Bone marrow (tissue), 2 donors: ENCODE data around the gene TRIO.

ENCODE experiments used
- DNase-seq, 2 donors: peaks; one replicate each; lab custom pipeline; 2025; lab: John Stamatoyannopoulos, UW

Gene TRIO

DNA sequence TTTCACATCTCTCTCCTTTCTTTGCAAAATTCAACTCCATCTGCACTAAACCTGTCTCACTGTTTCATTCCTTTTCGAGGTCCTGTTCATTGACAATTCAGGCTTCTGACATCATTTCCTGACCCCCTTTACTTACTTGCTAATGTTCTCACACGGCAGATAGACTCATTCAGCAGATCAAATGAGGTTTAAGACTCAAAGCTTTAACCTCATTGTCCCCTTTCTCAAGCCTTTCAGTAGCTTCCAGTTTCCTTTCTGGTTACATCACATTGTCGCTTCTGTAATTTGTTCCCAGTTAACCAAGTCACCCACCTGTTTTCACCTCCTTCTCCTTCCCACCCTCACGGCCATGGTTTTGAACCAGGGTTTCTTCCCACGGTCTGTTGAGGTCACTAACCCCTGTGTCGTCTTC lies 295.1 kb downstream of the TRIO start:
- DNase-seq: no peak

DNA sequence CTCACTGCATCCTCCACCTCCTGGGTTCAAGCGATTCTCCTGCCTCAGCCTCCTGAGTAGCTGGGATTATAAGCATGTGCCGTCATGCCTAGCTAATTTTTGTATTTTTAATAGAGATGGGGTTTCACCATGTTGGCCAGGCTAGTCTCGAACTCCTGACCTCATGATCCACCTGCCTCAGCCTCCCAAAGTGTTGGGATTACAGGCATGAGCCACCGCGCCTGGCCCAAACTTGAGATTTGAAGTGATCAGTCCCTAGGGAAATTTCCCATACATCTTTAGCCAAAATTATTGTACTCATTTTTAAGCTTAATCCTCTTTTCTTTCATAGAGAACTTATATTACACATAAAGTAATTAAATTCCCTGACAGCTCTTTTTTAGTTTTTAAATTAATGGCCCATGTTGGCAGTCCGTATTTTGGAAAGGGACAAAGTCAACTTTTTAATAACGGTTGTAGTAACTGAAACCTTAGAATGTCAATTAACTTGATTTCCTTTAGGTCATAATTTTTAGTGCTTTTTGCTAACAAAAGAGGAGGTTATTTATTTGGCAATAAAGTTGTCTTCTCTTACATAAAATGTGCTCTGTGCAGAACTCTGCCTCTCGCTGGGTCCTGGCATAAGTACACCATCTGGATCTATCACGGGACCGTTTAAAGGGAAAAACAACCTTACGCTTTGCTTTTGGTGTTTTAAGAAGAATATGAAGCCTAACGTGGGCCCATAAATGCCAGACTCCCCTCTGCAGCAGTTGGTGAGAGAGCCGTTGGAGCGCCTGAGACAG lies 296.1 kb downstream of the TRIO start:
- no peak for DNase-seq

DNA sequence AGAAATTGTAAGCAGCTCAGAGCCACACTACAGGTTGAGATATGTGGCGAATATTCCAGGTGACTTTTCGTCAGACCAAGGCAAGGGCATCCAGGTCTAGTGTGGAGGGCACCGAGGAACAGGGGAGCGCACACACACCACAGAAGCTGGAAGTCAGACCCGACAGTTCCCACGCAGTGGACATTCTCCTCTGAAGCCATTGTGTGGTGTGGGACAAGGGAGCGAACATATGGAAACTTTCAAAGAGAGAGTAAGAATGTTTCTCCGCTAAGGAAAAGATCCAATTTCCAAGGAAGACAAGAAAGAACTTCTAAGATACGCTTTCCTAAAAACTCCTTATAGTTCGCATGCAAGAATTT lies 297.1 kb downstream of the TRIO start:
- no peak for DNase-seq

DNA sequence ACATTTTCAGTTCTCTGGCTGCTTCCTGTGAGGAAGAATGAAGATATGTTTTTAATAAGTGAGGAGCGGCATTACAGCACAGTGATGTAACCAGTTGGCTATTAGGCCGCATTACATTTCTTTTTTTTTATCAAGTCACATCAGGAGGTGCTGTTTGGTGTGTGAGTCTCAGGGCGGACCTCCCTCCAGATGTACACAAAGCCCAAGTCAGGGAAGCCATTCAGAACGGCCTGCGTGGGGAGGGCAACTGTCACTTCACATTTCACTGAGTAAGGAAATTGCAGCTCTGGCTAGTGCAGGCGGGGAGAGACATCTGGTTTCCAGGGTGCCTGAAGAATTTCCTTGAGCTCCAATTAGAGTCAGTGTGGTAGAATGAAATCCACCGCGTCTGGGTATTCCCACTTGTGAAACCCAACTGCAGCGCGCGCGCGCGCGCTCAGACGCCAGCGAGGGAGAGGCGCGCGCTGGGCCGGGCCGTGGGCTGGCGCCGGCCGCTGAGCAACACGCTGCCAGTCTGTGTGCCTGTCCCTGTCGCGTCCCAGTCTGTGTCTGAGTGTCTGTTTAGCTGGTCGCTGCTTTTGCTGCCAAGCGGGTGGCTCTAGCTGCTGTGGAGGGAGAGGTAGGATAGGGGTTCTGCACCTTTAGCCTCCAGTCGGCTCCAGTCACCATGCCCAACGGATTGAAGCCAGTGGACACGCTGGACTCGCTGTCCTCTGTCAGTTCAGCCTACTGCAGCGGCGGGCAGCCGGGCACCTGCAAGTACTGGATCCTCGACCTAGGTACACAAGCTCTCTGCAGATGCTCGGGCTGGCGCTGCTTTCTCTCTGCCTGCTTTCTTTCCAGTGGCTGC lies 297.7 kb downstream of the TRIO start:
- DNase-seq: no peak

DNA sequence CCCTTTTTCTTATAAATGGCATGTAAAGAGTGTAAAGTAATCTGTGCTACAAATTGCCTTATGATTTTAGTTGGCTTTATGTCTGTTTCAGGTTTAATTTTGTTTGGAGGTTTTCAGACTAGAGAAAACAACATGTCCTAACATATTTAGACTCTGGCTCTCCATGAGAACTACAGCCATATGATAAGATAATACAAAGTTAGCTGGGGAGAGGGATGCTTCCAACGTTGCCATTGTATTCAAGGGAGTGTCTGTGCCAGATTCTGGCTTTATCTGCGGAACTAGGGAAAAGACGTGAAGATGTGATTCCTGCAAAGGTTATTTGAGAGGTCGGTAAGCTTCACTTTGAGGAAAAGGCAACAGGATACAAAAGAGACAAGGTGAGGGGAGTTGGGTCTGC lies 298.5 kb downstream of the TRIO start:
- DNase-seq: no peak

DNA sequence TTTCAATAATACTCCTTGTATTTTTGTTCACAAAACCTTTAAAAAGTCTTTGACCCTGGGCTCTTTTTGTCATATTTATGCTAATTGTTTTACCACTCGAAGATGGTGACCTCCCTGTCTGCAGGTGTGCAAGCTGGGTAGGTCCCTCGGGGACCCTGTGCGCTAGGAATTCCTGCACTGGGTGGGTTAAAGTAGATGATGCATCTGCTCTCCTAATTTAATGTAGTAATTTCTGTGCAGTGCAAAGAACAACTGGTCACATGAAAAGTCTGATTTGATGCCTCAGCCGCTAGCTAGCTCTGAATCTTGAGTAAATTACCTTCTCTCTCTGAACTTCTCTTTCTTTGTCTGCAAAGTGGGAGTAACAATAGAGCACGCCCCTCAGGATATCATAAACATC lies 299.4 kb downstream of the TRIO start:
- DNase-seq: no peak

DNA sequence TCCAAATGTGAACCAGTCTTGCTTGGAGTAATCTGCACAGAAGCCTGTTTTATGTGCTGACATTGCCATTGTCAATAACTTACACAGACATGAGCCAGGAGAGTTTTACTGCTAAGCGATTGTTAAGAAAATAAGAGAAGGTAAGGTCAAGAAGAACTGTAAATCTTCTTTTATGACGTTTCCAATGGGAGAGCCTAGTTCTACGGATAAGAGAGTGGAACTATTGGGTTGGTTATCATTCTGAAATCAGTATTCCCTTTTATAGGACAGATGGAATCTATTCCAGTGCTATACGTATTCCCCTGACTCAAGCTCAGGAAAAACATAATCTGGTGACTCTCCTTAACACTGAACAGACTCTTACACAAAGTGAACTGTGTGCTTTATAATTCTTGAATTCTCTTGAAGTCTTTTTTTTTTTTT lies 300.5 kb downstream of the TRIO start:
- no peak for DNase-seq

DNA sequence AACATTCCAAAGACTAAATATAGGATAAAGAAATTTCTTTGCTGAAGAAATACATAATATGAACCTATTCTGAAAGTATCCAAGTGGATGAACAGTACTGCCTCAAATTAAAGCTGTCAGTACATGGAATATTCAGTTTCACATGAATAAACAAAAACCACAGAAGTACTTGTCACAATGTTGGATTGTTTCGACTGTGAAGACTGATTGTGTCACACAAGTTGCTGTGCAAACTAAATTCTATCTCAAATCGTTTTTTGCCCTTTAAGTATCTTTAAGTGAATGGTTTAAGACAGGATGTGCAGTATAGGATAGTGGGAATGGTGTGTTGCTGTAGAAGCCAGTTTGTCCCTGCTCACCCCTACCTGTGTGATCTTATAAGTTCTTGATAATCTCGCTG lies 301.0 kb downstream of the TRIO start:
- DNase-seq: no peak

DNA sequence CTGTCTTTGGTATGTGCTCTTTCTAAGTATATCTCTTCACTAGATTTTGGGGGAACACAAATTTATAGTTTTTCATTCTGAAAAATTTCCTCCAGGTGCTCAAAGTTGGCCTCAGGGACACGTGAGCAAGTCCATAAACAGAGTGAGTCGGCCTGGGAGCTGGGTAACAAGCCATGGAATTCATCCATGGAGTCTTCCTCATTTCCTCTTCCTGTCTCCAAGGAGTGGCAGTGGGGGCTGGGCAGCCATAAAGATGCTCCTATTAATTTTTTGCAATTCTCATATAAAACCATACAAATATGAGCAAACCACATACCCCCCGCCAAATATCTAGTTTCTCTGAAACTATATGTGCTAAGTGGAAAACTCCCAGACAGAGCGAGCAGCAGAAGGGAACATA lies 301.9 kb downstream of the TRIO start:
- no peak for DNase-seq

DNA sequence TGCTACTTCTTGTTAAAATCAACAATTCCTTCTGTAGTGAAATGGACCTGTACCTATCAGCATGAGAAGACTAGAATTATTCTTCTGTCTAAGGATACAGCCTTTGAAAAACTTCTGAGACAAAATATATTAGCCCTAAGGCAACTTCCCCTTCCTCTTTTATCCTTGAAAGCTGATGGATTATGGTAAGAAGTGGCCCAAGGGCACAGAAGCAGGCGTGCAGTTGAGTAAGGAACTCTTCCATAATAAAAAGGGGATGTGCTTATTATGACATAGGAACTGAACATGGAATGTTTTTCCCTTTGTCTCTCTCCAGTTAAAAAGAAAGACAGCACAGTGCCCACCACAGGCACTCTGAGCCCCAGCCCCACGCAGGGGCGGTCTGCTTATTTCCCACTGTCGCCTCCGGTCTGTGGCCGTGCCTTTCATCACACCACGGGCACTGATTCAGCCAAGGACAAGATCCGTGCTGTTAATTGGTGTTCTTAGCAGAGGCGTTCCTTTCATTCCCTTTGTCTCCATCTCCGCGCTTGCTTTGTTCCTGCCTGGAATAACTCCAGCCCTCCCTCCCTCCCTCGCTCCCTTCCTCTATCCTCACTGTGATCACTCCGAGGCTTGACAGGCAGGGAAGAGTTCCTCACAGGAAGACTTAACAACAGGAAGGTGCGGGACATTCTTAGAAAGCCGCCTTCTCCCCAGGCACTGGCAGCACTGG lies 302.6 kb downstream of the TRIO start:
- no peak for DNase-seq

DNA sequence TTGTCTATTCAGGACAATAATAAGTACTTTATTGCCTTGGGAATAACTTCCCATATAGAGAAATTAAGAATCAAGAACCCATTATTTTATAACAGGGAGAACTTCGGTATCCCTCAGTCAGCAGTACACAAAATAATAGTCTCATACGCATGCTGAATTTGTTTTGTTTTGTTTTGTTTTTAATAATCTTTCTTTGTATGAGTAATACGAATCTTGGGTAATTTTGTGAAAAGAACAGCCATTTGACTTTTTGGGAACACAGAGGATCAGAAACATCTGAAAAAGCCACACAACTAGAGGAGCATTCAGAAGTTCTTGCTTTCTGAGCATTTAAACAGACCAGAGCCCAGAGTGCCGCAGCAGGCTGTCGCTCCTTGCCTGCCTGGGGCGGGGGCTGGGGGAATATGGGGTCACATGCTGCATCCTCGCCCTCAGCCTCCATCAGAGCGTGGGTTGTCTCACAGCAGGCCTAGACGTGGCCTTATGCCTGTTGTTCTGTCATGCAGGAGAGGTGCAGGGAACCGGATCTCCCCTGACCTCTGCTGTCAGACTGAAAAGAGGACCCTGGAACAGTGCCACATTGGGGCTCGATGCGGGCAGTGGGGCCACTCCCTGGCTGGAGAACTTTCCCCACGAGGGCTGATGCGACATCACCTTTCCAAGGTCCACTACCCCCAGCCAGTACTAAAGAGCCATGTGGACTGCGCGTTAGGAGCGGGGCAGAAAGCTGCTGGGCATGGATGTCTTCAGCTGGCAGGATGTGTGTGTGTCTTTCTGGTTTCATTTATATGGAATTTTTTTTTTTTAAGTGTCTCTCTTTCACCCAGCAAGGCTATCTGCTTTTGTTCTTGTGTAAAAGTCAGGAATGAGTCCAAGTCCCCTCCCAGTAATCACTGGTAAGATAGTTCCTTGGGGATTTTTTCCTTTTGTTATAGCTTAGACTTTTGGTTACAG lies 305.1 kb downstream of the TRIO start:
- no peak for DNase-seq

DNA sequence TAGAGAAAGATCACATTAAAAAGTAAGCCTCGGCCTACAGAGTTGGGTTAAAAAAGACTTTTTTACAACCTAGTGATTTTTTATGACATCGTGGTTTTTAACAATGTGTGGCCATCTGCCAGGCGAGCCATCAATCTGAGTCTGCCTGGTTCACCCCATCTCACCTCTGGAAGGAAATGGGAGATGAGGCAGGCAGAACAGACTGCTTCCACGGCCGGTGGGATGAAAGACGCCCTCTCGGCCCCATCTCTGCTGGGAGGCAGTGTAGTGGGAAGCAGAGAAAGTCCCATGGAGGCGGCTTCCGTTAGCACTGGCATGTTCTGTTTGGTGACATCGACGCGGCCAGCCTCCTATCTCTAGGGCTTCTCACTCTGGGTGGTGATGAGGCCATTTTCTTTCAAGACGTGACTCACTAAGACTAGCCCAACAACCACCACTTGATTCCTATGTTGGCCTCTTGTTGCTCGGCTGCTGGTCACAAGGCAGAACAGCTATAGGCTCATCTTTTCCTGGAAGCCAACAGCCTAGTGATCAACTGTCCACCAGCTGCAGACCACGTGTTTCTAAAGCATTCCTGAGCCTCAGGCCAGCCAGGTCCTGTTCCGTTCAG lies 306.0 kb downstream of the TRIO start:
- DNase-seq: no peak

DNA sequence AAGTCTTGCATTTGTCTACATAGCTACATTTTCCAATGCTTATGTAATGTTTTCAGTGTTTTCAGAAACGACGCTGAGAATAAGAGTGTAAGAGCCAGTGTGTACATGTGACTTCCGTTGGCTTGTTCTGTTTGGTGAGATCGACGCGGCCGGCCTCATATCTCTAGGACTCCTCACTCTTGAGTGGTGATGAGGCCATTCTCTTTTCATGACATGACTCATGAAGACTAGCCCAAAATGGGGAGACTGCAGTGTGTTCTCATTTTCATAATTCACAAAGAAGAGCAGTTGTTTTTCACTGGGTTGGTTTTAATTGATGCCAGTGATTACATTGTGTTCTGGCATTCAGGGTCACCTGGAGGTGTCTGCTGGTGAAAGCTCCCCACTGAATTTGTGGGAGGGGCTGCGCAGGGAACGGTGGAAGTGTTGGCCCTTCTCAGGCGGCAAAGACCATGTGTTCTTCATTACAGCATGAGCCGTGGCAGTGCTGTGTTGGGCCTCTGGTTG lies 306.9 kb downstream of the TRIO start:
- DNase-seq: no peak

DNA sequence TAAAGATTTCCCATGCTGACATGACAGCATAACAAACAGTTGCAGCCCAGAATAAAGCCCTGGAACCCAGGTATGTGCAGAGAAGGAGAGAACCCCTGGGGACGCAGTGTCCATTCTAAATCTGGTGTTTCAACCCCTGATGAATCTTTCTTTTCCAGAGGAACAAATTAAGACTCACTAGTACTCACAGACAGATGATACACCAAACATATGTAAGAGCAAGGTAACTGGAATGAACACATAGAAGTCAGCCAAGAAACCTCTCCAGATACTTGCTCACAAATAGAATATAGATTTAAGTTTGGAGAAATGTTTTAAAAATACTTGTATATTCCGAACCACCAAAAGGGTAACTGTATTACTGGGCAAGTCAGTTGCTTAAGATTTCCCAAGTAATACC lies 307.6 kb downstream of the TRIO start:
- no peak for DNase-seq

DNA sequence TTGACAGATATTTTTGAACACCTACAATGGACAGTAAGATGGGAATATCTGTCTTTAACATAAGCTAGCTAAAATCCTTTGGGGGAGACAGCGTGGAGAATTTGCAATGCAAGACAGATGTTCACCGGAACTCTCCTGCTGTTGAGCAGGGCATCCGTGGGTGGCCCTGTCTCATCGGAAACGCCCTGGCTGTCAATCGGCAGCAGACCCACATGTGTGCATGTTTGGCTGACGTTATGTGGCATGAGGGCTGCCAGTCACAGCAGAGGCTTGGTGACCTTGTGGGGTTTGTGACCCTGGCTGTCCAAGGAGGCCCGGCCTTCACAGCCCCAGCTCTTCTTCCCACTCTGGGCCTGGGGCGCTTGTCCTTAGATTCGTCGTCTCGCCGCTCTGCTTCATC lies 308.7 kb downstream of the TRIO start:
- no peak for DNase-seq

DNA sequence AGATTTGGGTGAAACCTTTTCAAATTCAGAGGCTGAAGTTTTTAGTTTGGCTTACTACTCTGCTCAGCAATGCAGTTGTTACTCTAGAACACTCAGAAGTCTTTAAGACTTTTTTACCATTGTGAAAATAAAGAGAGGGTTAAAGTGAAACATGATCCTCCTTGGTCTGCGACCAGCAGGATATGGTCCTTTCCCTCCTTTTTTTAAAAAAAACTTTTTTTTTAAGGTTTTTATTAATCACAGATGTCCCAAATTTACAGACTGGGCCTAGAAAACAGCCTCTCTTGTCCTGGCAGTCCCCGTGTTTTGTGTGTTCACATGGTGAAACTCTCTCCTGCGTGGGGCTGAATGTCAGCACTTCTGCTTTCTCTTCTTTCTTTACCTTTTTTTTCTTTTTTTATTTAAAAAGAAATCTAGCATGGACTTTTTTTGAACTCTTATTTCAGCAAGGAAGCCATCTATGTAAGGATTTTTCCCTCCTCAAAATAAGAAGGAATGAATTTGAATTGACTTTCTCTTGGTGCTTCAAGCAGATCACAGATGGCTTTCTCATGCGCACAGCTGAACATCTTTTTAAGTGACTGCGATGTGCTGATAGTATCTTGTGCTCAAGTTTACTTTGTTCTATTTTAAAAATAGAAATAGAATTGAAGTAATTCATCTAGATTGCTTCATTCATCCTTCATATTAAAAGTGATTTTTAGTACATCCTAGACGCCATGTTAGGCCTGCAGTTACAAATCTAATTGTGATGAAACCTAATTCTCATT lies 309.7 kb downstream of the TRIO start:
- DNase-seq: no peak

DNA sequence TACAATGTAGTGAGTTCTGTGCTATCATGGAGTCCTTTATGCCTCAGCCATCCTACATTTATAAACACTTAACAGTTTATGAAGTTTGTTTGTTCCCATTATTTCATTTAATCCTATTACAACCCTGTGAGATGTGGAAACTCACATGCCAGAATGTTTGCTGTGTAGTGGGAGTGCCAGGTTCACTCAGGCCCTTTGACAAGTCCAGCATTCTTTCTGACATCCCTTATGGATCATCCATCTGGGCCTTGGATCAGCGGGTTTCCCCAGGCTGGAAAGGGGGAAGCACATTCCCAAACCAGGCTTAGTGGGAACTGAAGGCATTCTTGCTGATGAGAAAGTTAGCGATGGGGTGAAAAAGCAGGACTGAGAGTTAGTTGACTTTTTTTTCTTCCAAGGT lies 310.3 kb downstream of the TRIO start:
- DNase-seq: no peak

DNA sequence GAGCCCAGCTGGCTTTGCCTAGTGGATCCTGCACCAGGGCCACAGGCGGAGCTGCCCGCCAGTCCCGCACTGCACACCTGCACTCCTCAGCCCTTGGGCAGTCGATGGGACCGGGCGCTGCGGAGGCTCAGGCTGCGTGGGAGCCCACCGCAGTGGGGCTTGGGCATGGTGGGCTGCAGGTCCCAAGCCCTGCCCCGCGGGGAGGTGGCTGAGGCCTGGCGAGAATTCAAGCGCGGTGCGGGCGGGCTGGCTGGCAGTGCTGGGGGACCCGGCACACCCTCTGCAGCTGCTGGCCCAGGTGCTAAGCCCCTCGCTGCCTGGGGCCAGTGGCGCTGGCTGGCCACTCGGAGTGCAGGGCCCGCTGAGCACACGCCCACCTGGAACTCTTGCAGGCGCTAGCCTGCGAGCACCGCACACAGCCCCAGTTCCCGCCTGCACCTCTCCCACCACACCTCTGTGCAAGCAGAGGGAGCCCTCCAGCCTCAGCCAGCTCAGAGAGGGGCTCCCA lies 312.7 kb downstream of the TRIO start:
- no peak for DNase-seq

DNA sequence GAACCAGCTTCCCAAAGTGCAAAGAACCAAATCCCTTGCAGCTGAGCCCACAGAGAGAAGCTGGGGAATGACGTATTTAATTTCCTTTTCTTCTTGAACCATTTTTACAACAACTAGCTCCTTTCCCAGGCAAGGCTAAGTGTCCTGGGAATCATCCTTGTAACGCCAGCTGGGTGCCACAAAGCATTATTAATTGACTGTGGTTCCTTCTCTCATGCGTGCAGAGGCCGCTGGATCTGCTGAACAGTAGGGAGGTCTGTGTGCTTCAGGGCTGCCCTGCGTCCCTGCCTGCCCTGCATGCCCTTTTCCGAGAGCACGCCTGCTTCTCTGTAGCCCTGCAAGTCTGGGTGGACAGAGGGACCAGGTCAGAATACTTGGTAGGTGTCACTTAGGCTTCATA lies 314.3 kb downstream of the TRIO start:
- no peak for DNase-seq

DNA sequence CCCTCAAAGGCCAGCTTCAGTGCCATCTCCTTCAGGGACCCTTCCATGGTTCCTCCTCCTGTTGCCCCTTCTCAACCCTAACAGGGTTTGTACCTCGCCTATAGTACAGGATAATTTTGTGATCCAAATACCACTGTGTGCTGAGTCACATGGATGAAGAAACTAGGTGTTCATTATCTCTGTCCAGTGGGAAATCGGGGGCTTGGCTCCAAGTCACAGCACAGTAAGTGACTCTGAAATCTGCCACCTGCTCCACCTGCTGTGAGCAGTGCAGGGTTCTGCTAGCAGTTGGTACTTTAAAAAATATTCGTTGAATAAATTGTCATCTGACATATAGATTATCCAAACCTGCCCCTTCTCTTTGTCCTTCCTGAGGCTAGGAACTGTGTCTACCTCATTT lies 315.3 kb downstream of the TRIO start:
- DNase-seq: no peak
